ENCODE data around the gene COPS3. TPM values are rescaled to one million over a fixed set of nuclear protein-coding genes. Genes with fewer than 3 reads are reported as not detected.
"Not testable (repeated sequence)": the region's sequence is repeated elsewhere in the genome, so short reads cannot be mapped to it uniquely, and the experiment has no call there.

The COPS3 gene
- total RNA-seq, 1 donor from 2014 or later, result 48.1 TPM

DNA sequence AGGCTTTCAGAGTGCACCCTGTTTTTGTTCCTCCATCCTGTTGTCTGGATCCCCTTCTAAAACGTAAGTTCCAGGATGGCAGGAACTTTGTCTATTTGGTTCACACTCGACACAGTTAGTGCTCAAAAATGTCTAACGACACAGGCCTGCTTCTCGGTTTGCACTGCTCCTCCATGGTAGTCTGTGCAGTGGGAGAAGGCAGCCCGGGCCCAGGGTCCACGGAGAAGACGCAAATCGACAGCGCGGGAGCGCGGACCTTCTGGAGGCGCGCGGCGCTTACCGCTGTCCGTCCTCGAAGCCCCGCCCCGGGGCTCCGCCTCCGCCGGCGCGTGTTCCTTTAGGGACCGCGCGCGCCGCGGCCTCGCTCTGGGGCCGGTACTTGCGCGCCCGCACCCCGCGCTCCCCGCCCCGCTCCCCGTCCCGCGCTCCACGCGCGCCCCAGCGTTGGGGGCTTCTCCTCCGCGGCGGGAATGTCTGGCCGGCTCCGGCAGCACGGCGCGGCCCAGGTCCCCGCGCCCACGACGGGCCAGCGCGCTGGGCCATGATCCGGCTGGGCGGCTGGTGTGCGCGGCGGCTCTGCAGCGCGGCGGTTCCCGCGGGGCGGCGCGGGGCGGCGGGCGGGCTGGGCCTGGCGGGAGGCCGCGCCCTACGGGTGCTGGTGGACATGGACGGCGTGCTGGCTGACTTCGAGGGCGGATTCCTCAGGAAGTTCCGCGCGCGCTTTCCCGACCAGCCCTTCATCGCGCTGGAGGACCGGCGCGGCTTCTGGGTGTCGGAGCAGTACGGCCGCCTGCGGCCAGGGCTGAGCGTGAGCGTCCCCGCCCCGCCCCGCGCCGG lies 22.2 kb upstream of the COPS3 start, which contains the start of gene NT5M:
Gene NT5M, plus strand, starts transcription at position 364 of the 837 bp plus-strand sequence. Its CDS starts 178 bp downstream, at position 542.
- intact Hi-C loops (cut with DNase I), result loop anchor here (10.0 kb wide), 1 partner anchor 572 kb away; no protein-coding TSS in a partner anchor
- no peak for TF ChIP-seq POLR2AphosphoS5 (IDR thresholded peaks at IDR 0.05; ENCODE audit: insufficient read depth in 1 of 2, low read depth in 1 of 2)
- TF ChIP-seq, protein P1, sequence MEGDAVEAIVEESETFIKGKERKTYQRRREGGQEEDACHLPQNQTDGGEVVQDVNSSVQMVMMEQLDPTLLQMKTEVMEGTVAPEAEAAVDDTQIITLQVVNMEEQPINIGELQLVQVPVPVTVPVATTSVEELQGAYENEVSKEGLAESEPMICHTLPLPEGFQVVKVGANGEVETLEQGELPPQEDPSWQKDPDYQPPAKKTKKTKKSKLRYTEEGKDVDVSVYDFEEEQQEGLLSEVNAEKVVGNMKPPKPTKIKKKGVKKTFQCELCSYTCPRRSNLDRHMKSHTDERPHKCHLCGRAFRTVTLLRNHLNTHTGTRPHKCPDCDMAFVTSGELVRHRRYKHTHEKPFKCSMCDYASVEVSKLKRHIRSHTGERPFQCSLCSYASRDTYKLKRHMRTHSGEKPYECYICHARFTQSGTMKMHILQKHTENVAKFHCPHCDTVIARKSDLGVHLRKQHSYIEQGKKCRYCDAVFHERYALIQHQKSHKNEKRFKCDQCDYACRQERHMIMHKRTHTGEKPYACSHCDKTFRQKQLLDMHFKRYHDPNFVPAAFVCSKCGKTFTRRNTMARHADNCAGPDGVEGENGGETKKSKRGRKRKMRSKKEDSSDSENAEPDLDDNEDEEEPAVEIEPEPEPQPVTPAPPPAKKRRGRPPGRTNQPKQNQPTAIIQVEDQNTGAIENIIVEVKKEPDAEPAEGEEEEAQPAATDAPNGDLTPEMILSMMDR (IDR thresholded peaks at IDR 0.05), result no peak
- TF ChIP-seq POLR2A (IDR thresholded peaks at IDR 0.05), result no peak
- no peaks in the 10 kb centered on the region for H3K27me3 ChIP-seq
- H3K4me1 ChIP-seq, result peaks cover 15% of the 10 kb centered on the region
- peak within 1 kb of the TSS; percentile 60 to 76 for H3K4me3 ChIP-seq
- DNase-seq (ENCODE audit: extremely low spot score in 2 of 2), result no peak
- no peaks in the 10 kb centered on the region for H3K36me3 ChIP-seq
- no peaks in the 10 kb centered on the region for H3K9me3 ChIP-seq
- H3K27ac ChIP-seq, result peak within 1 kb of the TSS; percentile 77

DNA sequence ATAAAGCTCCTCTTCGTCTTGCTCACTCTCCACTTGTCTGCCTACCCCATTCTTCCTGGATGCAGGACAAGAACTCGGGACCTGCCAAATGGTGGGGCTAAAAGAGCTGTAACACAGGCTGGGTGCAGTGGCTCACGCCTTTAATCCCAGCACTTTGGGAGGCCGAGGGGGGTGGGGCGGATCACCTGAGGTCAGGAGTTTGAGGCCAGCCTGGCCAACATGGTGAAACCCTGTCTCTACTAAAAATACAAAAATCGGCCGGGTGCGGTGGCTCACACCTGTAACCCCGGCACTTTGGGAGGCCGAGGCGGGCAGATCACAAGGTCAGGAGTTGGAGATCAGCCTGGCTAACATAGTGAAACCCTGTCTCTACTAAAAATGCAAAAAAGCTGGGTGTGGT lies 20.6 kb upstream of the COPS3 start:
- H3K4me3 ChIP-seq; H3K9me3 ChIP-seq; DNase-seq (ENCODE audit: extremely low spot score in 2 of 2); H3K27me3 ChIP-seq; H3K36me3 ChIP-seq; H3K27ac ChIP-seq: not testable (repeated sequence)
- intact Hi-C loops (cut with DNase I), result loop anchor here (10.0 kb wide), 1 partner anchor 573 kb away; no protein-coding TSS in a partner anchor
- peaks cover 15% of the 10 kb centered on the region for H3K4me1 ChIP-seq

DNA sequence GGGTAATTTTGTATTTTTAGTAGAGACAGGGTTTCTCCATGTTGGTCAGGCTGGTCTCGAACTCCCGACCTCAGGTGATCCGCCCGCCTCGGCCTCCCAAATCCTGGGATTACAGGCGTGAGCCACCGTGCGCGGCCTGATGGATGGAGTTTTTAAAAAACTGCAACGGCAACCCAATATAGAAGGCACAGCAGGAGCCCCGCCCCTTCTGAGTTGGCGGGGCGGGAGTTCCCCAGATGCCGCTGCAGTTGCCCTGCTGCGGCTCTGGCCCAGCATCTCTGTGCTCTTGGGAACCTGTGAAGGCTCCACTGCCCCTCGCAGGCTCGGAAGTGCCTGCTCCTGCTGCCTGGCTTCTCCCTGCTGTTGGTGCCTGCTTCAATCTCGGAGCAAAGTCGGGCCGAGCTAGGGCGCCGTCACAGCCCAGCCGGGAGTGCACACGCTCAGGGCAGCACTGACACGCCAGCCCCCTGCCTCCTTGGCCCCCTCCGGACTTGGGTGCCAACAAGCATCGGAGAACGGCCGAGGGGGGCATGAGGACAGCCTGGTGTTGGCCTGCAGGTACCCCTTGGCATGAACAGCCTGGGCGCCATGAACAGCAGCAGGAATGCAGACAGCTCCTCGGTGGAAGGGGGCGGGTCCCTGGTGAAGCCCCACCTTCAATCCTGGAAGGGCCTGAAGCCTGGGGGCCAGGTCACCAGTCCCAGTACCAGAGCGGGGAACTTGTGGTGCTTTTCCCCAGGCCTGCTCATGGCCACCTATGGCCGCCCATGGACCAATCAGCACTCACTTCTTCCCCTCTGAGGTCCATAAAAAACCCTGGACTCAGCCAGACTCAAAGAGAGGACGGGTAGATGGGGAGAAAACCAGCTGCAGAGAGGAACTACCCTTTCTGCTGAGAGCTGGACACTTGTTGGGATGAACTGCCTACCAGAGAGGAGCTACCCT lies 19.9 kb upstream of the COPS3 start:
- H3K4me3 ChIP-seq, result peak overlapping the region; percentile 36 to 37
- H3K9me3 ChIP-seq, result no peaks in the 10 kb centered on the region
- no peaks in the 10 kb centered on the region for H3K27me3 ChIP-seq
- intact Hi-C loops (cut with DNase I), result loop anchor here (10.0 kb wide), 1 partner anchor 574 kb away; no protein-coding TSS in a partner anchor
- peak overlapping the region; percentile 22 for H3K27ac ChIP-seq
- H3K4me1 ChIP-seq, result peaks cover 15% of the 10 kb centered on the region
- H3K36me3 ChIP-seq, result no peaks in the 10 kb centered on the region
- DNase-seq (ENCODE audit: extremely low spot score in 2 of 2), result no peak
- TF ChIP-seq POLR2AphosphoS5 (IDR thresholded peaks at IDR 0.05; ENCODE audit: insufficient read depth in 1 of 2, low read depth in 1 of 2) (peak in 1 of 2 donors; percentile 56), POLR2A (IDR thresholded peaks at IDR 0.05) (no peak)
- TF ChIP-seq, protein P1 (IDR thresholded peaks at IDR 0.05), result no peak

DNA sequence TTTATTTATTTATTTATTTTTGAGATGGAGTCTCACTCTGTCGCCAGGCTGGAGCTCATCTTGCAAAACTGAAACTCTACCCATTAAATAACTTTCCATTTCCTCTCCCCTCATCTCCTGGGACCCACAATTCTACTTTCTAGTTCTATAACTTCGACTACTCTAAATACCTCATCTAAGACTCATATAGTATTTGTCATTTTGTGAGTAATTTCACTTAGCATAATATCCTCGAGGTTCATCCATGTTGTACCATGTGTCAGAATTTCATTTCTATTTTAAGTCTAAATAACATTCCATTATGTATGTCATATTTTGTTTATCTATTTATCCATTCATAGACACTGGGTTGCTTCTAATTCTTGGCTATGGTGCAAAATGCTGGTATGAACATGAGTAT lies 17.1 kb upstream of the COPS3 start:
- Histone ChIP-seq H3K27ac (no peak overlapping the region), H3K9me3 (no peaks in the 10 kb centered on the region), H3K4me1 (peaks cover 4% of the 10 kb centered on the region), H3K4me3 (no peak overlapping the region), H3K36me3 (no peaks in the 10 kb centered on the region), H3K27me3 (no peaks in the 10 kb centered on the region)
- no peak for DNase-seq (ENCODE audit: extremely low spot score in 2 of 2)
- no peak for TF ChIP-seq POLR2AphosphoS5 (IDR thresholded peaks at IDR 0.05; ENCODE audit: insufficient read depth in 1 of 2, low read depth in 1 of 2)
- TF ChIP-seq POLR2A (IDR thresholded peaks at IDR 0.05), result no peak
- TF ChIP-seq, protein P1 (IDR thresholded peaks at IDR 0.05), result no peak
- intact Hi-C loops (cut with DNase I), result no loop called here

DNA sequence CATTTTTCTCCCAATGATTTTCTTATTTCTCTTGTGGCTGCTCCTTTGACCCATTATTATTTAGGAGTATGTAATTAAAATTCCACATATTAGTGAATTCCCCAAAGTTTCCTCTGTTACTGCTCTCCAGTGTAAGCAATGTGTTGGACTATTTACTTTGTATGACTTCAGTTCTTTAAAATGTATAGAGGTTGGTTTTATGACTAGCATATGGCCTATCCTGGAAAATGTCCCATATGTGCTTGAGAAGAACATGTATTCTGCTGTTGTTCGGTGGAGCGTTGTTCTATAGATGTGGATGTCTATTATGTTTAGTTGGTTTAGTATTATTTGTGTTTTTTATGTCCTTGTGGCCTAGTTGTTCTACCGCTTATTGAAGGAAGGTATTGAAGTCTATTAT lies 16.2 kb upstream of the COPS3 start:
- no peaks in the 10 kb centered on the region for H3K27me3 ChIP-seq
- no peak for DNase-seq (ENCODE audit: extremely low spot score in 2 of 2)
- TF ChIP-seq POLR2AphosphoS5 (IDR thresholded peaks at IDR 0.05; ENCODE audit: insufficient read depth in 1 of 2, low read depth in 1 of 2) (no peak), POLR2A (IDR thresholded peaks at IDR 0.05) (no peak)
- TF ChIP-seq, protein P1 (IDR thresholded peaks at IDR 0.05), result no peak
- H3K4me3 ChIP-seq, result no peak overlapping the region
- H3K36me3 ChIP-seq, result no peaks in the 10 kb centered on the region
- intact Hi-C loops (cut with DNase I), result no loop called here
- H3K9me3 ChIP-seq, result no peaks in the 10 kb centered on the region
- peaks cover 4% of the 10 kb centered on the region for H3K4me1 ChIP-seq
- no peak overlapping the region for H3K27ac ChIP-seq
